GM19023 (cell line): ENCODE measurements around the gene GTF2H4.

ENCODE experiments used
- ATAC-seq: cut with Tn5 transposase; IDR thresholded peaks from one replicate; pipeline ENCODE4 v1.9.1; 2021; ENCODE audit warnings: mild to moderate bottlenecking, moderate library complexity; ENCODE audit not compliant: unreplicated experiment

The GTF2H4 gene

GRCh38 chr6:30882204-30882758 lies 25.7 kb upstream of the GTF2H4 start:
- no peak for ATAC-seq

GRCh38 chr6:30882759-30883684 lies 25.0 kb upstream of the GTF2H4 start:
- no peak for ATAC-seq

GRCh38 chr6:30883685-30884520 lies 24.1 kb upstream of the GTF2H4 start, which contains the start of gene DDR1:
TSS of gene DDR1 (plus strand) at chr6:30884519. CDS start at chr6:30888730, 4,211 bp downstream.
- ATAC-seq, result no peak

- ATAC-seq, result no peak
Observed at GRCh38 chr6:30884521-30885480, 23.2 kb upstream of the GTF2H4 start.

GRCh38 chr6:30885481-30885998 lies 22.5 kb upstream of the GTF2H4 start:
- no peak for ATAC-seq

- no peak for ATAC-seq
Observed at GRCh38 chr6:30885999-30886896, 21.8 kb upstream of the GTF2H4 start.

GRCh38 chr6:30886897-30887255 lies 21.1 kb upstream of the GTF2H4 start:
- ATAC-seq, result no peak

GRCh38 chr6:30887901-30888815 lies 19.8 kb upstream of the GTF2H4 start:
- no peak for ATAC-seq

GRCh38 chr6:30888816-30889495 lies 19.1 kb upstream of the GTF2H4 start:
- ATAC-seq, result no peak

- ATAC-seq, result no peak
Observed at GRCh38 chr6:30889496-30889885, 18.5 kb upstream of the GTF2H4 start.

GRCh38 chr6:30889921-30890645 lies 17.9 kb upstream of the GTF2H4 start:
- no peak for ATAC-seq

GRCh38 chr6:30890646-30891449 lies 17.2 kb upstream of the GTF2H4 start:
- ATAC-seq, result no peak

GRCh38 chr6:30891450-30891723 lies 16.6 kb upstream of the GTF2H4 start:
- ATAC-seq, result no peak

GRCh38 chr6:30891816-30892538 lies 16.0 kb upstream of the GTF2H4 start:
- ATAC-seq, result no peak

- ATAC-seq, result no peak
Observed at GRCh38 chr6:30893001-30893591, 14.9 kb upstream of the GTF2H4 start.
